ENCODE results near the gene NGFR. TPM values are rescaled to one million over a fixed set of nuclear protein-coding genes. Genes with fewer than 3 reads are reported as not detected.

Gene NGFR
- total and polyA plus RNA-seq, 9 of the 15 experiments (the other 6 are each of a cell fraction or from before 2014, with no cell fraction given) = 0.07 to 0.23 (median 0.13) TPM; not detected in 4

DNA sequence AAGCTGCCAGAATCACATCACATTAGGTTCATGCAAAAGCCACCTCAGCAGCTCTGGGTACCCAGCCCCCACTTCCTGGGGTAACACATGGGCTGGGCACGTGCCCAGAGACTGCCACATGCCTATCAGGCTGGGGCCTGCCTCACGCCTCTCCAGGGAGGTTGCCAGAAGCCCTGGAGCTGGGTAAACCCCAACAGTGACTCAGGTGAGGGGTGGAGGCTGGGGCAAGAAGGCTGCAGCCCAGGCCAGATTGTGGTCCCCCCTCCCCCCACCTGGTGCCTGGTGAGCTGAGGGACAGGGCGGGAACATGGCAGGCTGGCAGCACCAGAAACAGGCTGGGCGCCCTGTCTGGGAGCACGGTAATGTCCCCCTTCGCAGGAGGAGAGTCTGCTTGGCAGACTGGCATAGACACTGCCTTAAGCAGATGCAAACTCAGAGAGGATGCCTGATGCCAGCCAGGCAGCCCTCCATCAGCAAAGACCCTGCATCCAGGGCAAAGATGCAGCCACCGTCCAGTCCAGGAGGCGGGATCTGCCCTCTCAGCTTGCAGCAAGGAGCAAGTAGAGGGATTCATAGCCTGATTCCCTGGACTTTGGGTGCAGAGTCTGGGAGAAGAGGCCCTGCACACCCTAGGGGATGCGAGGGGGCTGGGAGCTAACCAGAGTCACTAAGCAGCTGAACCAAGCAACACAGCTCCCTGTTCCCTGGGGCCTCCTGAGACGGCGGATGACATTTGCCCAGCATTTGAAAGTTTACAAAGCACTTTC is 28.8 kb downstream of the NGFR start (continued):
- TF ChIP-seq, protein P1, sequence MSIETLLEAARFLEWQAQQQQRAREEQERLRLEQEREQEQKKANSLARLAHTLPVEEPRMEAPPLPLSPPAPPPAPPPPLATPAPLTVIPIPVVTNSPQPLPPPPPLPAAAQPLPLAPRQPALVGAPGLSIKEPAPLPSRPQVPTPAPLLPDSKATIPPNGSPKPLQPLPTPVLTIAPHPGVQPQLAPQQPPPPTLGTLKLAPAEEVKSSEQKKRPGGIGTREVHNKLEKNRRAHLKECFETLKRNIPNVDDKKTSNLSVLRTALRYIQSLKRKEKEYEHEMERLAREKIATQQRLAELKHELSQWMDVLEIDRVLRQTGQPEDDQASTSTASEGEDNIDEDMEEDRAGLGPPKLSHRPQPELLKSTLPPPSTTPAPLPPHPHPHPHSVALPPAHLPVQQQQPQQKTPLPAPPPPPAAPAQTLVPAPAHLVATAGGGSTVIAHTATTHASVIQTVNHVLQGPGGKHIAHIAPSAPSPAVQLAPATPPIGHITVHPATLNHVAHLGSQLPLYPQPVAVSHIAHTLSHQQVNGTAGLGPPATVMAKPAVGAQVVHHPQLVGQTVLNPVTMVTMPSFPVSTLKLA (conservative IDR thresholded peaks at IDR 0.05) = no peak
- TF ChIP-seq RUNX1 (IDR thresholded peaks at IDR 0.05; ENCODE audit: low read depth) (no peak), MYNN (IDR thresholded peaks at IDR 0.05) (no peak), MYNN (CRISPR knock-in tag; IDR thresholded peaks at IDR 0.05) (no peak)
- TF ChIP-seq, protein P2, sequence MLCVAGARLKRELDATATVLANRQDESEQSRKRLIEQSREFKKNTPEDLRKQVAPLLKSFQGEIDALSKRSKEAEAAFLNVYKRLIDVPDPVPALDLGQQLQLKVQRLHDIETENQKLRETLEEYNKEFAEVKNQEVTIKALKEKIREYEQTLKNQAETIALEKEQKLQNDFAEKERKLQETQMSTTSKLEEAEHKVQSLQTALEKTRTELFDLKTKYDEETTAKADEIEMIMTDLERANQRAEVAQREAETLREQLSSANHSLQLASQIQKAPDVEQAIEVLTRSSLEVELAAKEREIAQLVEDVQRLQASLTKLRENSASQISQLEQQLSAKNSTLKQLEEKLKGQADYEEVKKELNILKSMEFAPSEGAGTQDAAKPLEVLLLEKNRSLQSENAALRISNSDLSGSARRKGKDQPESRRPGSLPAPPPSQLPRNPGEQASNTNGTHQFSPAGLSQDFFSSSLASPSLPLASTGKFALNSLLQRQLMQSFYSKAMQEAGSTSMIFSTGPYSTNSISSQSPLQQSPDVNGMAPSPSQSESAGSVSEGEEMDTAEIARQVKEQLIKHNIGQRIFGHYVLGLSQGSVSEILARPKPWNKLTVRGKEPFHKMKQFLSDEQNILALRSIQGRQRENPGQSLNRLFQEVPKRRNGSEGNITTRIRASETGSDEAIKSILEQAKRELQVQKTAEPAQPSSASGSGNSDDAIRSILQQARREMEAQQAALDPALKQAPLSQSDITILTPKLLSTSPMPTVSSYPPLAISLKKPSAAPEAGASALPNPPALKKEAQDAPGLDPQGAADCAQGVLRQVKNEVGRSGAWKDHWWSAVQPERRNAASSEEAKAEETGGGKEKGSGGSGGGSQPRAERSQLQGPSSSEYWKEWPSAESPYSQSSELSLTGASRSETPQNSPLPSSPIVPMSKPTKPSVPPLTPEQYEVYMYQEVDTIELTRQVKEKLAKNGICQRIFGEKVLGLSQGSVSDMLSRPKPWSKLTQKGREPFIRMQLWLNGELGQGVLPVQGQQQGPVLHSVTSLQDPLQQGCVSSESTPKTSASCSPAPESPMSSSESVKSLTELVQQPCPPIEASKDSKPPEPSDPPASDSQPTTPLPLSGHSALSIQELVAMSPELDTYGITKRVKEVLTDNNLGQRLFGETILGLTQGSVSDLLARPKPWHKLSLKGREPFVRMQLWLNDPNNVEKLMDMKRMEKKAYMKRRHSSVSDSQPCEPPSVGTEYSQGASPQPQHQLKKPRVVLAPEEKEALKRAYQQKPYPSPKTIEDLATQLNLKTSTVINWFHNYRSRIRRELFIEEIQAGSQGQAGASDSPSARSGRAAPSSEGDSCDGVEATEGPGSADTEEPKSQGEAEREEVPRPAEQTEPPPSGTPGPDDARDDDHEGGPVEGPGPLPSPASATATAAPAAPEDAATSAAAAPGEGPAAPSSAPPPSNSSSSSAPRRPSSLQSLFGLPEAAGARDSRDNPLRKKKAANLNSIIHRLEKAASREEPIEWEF (CRISPR knock-in tag; IDR thresholded peaks at IDR 0.05) = no peak
